SH-SY5Y (cell line): ENCODE measurements around the gene SUN2.

Source experiments
- GATA2 ChIP-seq: IDR thresholded peaks from 2 replicates; pipeline ENCODE4 v1.6.1; 2011; ENCODE audit warnings: mild to moderate bottlenecking, low read depth, low read length
- GATA3 ChIP-seq: IDR thresholded peaks from 2 replicates; pipeline ENCODE4 v1.6.1; 2011; ENCODE audit warnings: low read depth, mild to moderate bottlenecking, low read length, moderate library complexity

DNA sequence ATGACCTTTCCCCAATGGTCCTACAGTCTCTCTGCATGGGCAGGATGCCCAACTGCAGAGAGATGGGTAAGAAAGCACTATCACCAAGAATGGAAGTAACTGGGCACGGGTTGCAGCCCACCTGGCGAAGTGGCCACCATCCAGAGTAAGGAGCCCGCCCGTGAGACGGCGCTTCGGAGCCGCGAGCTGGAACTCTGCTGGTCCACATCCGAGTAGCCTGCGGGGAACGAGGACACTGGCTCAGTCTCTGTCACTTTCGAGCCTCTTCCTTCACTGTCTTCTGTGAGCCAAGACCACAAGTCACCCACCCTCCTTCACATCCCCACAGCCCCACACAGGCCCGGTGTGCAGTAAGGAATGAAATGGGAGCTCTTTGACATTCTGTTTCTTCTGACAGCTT, 5.7 kb downstream of the SUN2 start:
- TF ChIP-seq GATA3 (no peak), GATA2 (no peak)
